ENCODE measurements around the gene STAM.
"Not testable (repeated sequence)": the region's sequence is repeated elsewhere in the genome, so short reads cannot be mapped to it uniquely, and the experiment has no call there.

GRCh38 chr10:17632590-17632989 lies 11.4 kb upstream of the STAM start:
- TF ChIP-seq TAF1 (IDR thresholded peaks at IDR 0.05; ENCODE audit: low read depth); POLR2AphosphoS5 (IDR thresholded peaks at IDR 0.05): not testable (repeated sequence)
- TF ChIP-seq, protein P1, sequence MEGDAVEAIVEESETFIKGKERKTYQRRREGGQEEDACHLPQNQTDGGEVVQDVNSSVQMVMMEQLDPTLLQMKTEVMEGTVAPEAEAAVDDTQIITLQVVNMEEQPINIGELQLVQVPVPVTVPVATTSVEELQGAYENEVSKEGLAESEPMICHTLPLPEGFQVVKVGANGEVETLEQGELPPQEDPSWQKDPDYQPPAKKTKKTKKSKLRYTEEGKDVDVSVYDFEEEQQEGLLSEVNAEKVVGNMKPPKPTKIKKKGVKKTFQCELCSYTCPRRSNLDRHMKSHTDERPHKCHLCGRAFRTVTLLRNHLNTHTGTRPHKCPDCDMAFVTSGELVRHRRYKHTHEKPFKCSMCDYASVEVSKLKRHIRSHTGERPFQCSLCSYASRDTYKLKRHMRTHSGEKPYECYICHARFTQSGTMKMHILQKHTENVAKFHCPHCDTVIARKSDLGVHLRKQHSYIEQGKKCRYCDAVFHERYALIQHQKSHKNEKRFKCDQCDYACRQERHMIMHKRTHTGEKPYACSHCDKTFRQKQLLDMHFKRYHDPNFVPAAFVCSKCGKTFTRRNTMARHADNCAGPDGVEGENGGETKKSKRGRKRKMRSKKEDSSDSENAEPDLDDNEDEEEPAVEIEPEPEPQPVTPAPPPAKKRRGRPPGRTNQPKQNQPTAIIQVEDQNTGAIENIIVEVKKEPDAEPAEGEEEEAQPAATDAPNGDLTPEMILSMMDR (IDR thresholded peaks at IDR 0.05; ENCODE audit: poor library complexity, severe bottlenecking), result not testable (repeated sequence)
- TF ChIP-seq, protein P2, sequence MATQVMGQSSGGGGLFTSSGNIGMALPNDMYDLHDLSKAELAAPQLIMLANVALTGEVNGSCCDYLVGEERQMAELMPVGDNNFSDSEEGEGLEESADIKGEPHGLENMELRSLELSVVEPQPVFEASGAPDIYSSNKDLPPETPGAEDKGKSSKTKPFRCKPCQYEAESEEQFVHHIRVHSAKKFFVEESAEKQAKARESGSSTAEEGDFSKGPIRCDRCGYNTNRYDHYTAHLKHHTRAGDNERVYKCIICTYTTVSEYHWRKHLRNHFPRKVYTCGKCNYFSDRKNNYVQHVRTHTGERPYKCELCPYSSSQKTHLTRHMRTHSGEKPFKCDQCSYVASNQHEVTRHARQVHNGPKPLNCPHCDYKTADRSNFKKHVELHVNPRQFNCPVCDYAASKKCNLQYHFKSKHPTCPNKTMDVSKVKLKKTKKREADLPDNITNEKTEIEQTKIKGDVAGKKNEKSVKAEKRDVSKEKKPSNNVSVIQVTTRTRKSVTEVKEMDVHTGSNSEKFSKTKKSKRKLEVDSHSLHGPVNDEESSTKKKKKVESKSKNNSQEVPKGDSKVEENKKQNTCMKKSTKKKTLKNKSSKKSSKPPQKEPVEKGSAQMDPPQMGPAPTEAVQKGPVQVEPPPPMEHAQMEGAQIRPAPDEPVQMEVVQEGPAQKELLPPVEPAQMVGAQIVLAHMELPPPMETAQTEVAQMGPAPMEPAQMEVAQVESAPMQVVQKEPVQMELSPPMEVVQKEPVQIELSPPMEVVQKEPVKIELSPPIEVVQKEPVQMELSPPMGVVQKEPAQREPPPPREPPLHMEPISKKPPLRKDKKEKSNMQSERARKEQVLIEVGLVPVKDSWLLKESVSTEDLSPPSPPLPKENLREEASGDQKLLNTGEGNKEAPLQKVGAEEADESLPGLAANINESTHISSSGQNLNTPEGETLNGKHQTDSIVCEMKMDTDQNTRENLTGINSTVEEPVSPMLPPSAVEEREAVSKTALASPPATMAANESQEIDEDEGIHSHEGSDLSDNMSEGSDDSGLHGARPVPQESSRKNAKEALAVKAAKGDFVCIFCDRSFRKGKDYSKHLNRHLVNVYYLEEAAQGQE (IDR thresholded peaks at IDR 0.05; ENCODE audit: borderline replicate concordance), result not testable (repeated sequence)

Data from neural cell (in vitro differentiated cells).